Measurements from ENCODE around the gene SLC6A13.

The SLC6A13 gene

GRCh38 chr12:269191-269590, 6.6 kb upstream of the SLC6A13 start:
- H3K4me3 ChIP-seq (ENCODE audit: low read depth, low read length), result no peak overlapping the region
- no peak overlapping the region for H3K27ac ChIP-seq
- no peaks in the 10 kb centered on the region for H3K27me3 ChIP-seq (replicated peaks)
- in situ Hi-C loops (cut with HindIII; ENCODE audit: low pct_ligation_motif_present, low sequenced_read_pairs), result no loop called here
- TF ChIP-seq CTCF (IDR thresholded peaks at IDR 0.05; ENCODE audit: low read depth, low read length, missing control alignments), result no peak
- DNase-seq, result peak; percentile 16
- no peaks in the 10 kb centered on the region for H3K36me3 ChIP-seq (replicated peaks)

GRCh38 chr12:268483-268840, 5.8 kb upstream of the SLC6A13 start:
- Histone ChIP-seq H3K27me3 (replicated peaks) (no peaks in the 10 kb centered on the region), H3K27ac (no peak overlapping the region), H3K36me3 (replicated peaks) (no peaks in the 10 kb centered on the region), H3K4me3 (ENCODE audit: low read depth, low read length) (no peak overlapping the region)
- in situ Hi-C loops (cut with HindIII; ENCODE audit: low pct_ligation_motif_present, low sequenced_read_pairs), result no loop called here
- no peak for DNase-seq
- TF ChIP-seq CTCF (IDR thresholded peaks at IDR 0.05; ENCODE audit: low read depth, low read length, missing control alignments), result no peak

- Histone ChIP-seq H3K27ac (no peak overlapping the region), H3K36me3 (replicated peaks) (no peaks in the 10 kb centered on the region), H3K27me3 (replicated peaks) (no peaks in the 10 kb centered on the region), H3K4me3 (ENCODE audit: low read depth, low read length) (no peak overlapping the region)
- DNase-seq, result peak; percentile 9
- TF ChIP-seq CTCF (IDR thresholded peaks at IDR 0.05; ENCODE audit: low read depth, low read length, missing control alignments), result no peak
- in situ Hi-C loops (cut with HindIII; ENCODE audit: low pct_ligation_motif_present, low sequenced_read_pairs), result no loop called here
Observed at GRCh38 chr12:267581-268482, 5.2 kb upstream of the SLC6A13 start.

- H3K27ac ChIP-seq, result no peak overlapping the region
- no peak for DNase-seq
- no peak overlapping the region for H3K4me3 ChIP-seq (ENCODE audit: low read depth, low read length)
- no peaks in the 10 kb centered on the region for H3K36me3 ChIP-seq (replicated peaks)
- in situ Hi-C loops (cut with HindIII; ENCODE audit: low pct_ligation_motif_present, low sequenced_read_pairs), result no loop called here
- TF ChIP-seq CTCF (IDR thresholded peaks at IDR 0.05; ENCODE audit: low read depth, low read length, missing control alignments), result no peak
- no peaks in the 10 kb centered on the region for H3K27me3 ChIP-seq (replicated peaks)
Observed at GRCh38 chr12:265096-265495, 2.5 kb upstream of the SLC6A13 start.

GRCh38 chr12:264269-264668, 1.6 kb upstream of the SLC6A13 start:
- H3K27me3 ChIP-seq (replicated peaks), result no peaks in the 10 kb centered on the region
- no peak for TF ChIP-seq CTCF (IDR thresholded peaks at IDR 0.05; ENCODE audit: low read depth, low read length, missing control alignments)

GRCh38 chr12:263574-263973, 938 bp upstream of the SLC6A13 start:
- DNase-seq, result peak; percentile 67
- Histone ChIP-seq H3K27me3 (replicated peaks) (no peaks in the 10 kb centered on the region), H3K4me3 (ENCODE audit: low read depth, low read length) (no peak overlapping the region), H3K27ac (no peak overlapping the region), H3K36me3 (replicated peaks) (no peaks in the 10 kb centered on the region)
- no peak for TF ChIP-seq CTCF (IDR thresholded peaks at IDR 0.05; ENCODE audit: low read depth, low read length, missing control alignments)
- in situ Hi-C loops (cut with HindIII; ENCODE audit: low pct_ligation_motif_present, low sequenced_read_pairs), result no loop called here

More at GRCh38 chr12:264269-264668, 1.6 kb upstream of the SLC6A13 start:
- in situ Hi-C loops (cut with HindIII; ENCODE audit: low pct_ligation_motif_present, low sequenced_read_pairs), result no loop called here
- DNase-seq, result no peak
- H3K4me3 ChIP-seq (ENCODE audit: low read depth, low read length), result no peak overlapping the region
- no peak overlapping the region for H3K27ac ChIP-seq
- no peaks in the 10 kb centered on the region for H3K36me3 ChIP-seq (replicated peaks)

Measured in brain microvascular endothelial cell (primary cell).